SK-N-SH (cell line): ENCODE measurements around the gene IMPG2. TPM values are rescaled to one million over a fixed set of nuclear protein-coding genes. Genes with fewer than 3 reads are reported as not detected.

Experiments used
- CTCF ChIA-PET: fragments of 300-600, 350-600 bp; formaldehyde crosslinking; extraction: SDS; loops from one replicate; lab custom pipeline; 2021; lab: Yijun Ruan, JAX
- POLR2A ChIA-PET: fragments of 350-600 bp; sonication (Branson Sonifier 250); formaldehyde crosslinking; extraction: SDS; loops from one replicate; lab custom pipeline; 2020; ENCODE audit warnings: antibody characterized with exemption, inconsistent platforms; lab: Yijun Ruan, JAX
- DNase-seq: peaks from one replicate; pipeline ENCODE4 v3.0.0; 2012
- H2AFZ ChIP-seq: fragments of 200-600 bp; sonication (generic); 2 replicates; pipeline ENCODE4 v1.8.1; 2016; ENCODE audit warnings: antibody characterized with exemption, mild to moderate bottlenecking, low read depth
- H3F3A ChIP-seq: fragments of 200-600 bp; sonication (generic); replicated peaks from 2 replicates; pipeline ENCODE3; 2016; ENCODE audit warnings: antibody characterized with exemption, mild to moderate bottlenecking; ENCODE audit not compliant: insufficient read depth
- H3K27ac ChIP-seq, 2 experiments: fragments of 200-500 bp in 1 of 2; fragments of 200-600 bp in 1 of 2; sonication (Bioruptor generic) in 1 of 2; sonication (generic), shearing (Covaris generic) in 1 of 2; 2 replicates each; pipeline versions ENCODE4 v1.5.1 to v1.6.1; 2014 to 2016; ENCODE audit warnings: low read depth in 2 of 2, inconsistent platforms in 1 of 2, low read length in 1 of 2, mild to moderate bottlenecking in 1 of 2, mixed read lengths in 1 of 2
- H3K27me3 ChIP-seq: fragments of 200-600 bp; sonication (generic), shearing (Covaris generic); 2 replicates; pipeline ENCODE4 v1.6.1; 2016; ENCODE audit warnings: mixed run types; ENCODE audit not compliant: insufficient read depth
- H3K36me3 ChIP-seq, 2 experiments: fragments of 200-500 bp in 1 of 2; fragments of 200-600 bp in 1 of 2; sonication (Bioruptor generic) in 1 of 2; sonication (generic) in 1 of 2; replicated peaks in 1 of 2; 2 replicates each; pipeline versions ENCODE3 to v1.5.1; 2014 to 2016; ENCODE audit warnings: low read length in 1 of 2, mild to moderate bottlenecking in 1 of 2; ENCODE audit not compliant: insufficient read depth in 2 of 2, control insufficient read depth in 1 of 2
- H3K4me1 ChIP-seq, 2 experiments: fragments of 200-500 bp in 1 of 2; fragments of 200-600 bp in 1 of 2; sonication (Bioruptor generic) in 1 of 2; sonication (generic), shearing (Covaris generic) in 1 of 2; 2 replicates each; pipeline versions ENCODE4 v1.5.1 to v1.6.1; 2014 to 2016; ENCODE audit warnings: low read depth in 1 of 2, low read length in 1 of 2, mixed run types in 1 of 2; ENCODE audit not compliant: insufficient read depth in 2 of 2, control insufficient read depth in 1 of 2
- H3K4me2 ChIP-seq: fragments of 200-600 bp; sonication (generic), shearing (Covaris generic); 2 replicates; pipeline ENCODE4 v1.6.1; 2017; ENCODE audit warnings: mixed run types
- H3K4me3 ChIP-seq, 2 experiments: fragments of 200-500 bp in 1 of 2; fragments of 200-600 bp in 1 of 2; sonication (Bioruptor generic) in 1 of 2; sonication (generic), shearing (Covaris generic) in 1 of 2; 2 replicates each; pipeline versions ENCODE4 v1.5.1 to v1.8.1; 2014 to 2016; ENCODE audit warnings: low read depth in 2 of 2, inconsistent platforms in 1 of 2, low read length in 1 of 2, mild to moderate bottlenecking in 1 of 2, mixed read lengths in 1 of 2, moderate library complexity in 1 of 2
- H3K79me2 ChIP-seq: fragments of 200-600 bp; sonication (generic); 2 replicates; pipeline ENCODE4 v1.8.1; 2017; ENCODE audit warnings: mild to moderate bottlenecking; ENCODE audit not compliant: insufficient read depth
- H3K9ac ChIP-seq: fragments of 200-600 bp; sonication (generic); 2 replicates; pipeline ENCODE4 v1.6.1; 2017; ENCODE audit warnings: mixed run types
- H3K9me2 ChIP-seq: fragments of 200-600 bp; sonication (generic); 2 replicates; pipeline ENCODE4 v1.6.1; 2017; ENCODE audit warnings: mixed run types
- H3K9me3 ChIP-seq: fragments of 200-600 bp; sonication (generic); 2 replicates; pipeline ENCODE4 v1.6.1; 2017; ENCODE audit warnings: mixed run types, mild to moderate bottlenecking, moderate library complexity
- H4K20me1 ChIP-seq: fragments of 200-600 bp; sonication (generic); 2 replicates; pipeline ENCODE4 v1.6.1; 2017; ENCODE audit warnings: mild to moderate bottlenecking, mixed run types; ENCODE audit not compliant: insufficient read depth
- CHD2 ChIP-seq: fragments of 150-350 bp; IDR thresholded peaks from 2 replicates; pipeline ENCODE4 v1.6.1; 2018; ENCODE audit warnings: low read length; ENCODE audit not compliant: partially characterized antibody
- ELF1 ChIP-seq: IDR thresholded peaks from 2 replicates; pipeline ENCODE4 v1.4.0; 2012
- EP300 ChIP-seq, 2 experiments: IDR thresholded peaks; 2 replicates each; pipeline versions ENCODE4 v1.4.0 to v1.6.1; 2012; ENCODE audit warnings: borderline replicate concordance in 1 of 2, low read depth in 1 of 2, low read length in 1 of 2
- EZH2phosphoT487 ChIP-seq: fragments of 200-600 bp; sonication (generic); IDR thresholded peaks from 2 replicates; pipeline ENCODE4 v1.6.1; 2017; ENCODE audit warnings: low read depth, mixed run types, mild to moderate bottlenecking, antibody characterized with exemption, moderate library complexity, borderline replicate concordance
- FOSL2 ChIP-seq: IDR thresholded peaks from 2 replicates; pipeline ENCODE4 v1.4.0; 2012; ENCODE audit warnings: low read depth, mild to moderate bottlenecking, moderate library complexity, borderline replicate concordance
- FOXJ3 ChIP-seq: sonication (generic); formaldehyde crosslinking; IDR thresholded peaks from 2 replicates; pipeline ENCODE4 v1.5.1; 2020; ENCODE audit warnings: mild to moderate bottlenecking, missing genetic modification reagents
- FOXM1 ChIP-seq: IDR thresholded peaks from 2 replicates; pipeline ENCODE4 v1.4.0; 2012; ENCODE audit warnings: low read depth, mild to moderate bottlenecking
- GABPA ChIP-seq: IDR thresholded peaks from 2 replicates; pipeline ENCODE4 v1.4.0; 2012; ENCODE audit warnings: low read depth, mild to moderate bottlenecking
- GATA2 ChIP-seq: sonication (generic); formaldehyde crosslinking; IDR thresholded peaks from 2 replicates; pipeline ENCODE4 v1.5.0; 2020; ENCODE audit warnings: mild to moderate bottlenecking, missing genetic modification reagents
- JUND ChIP-seq: IDR thresholded peaks from 2 replicates; pipeline ENCODE4 v1.4.0; 2012
- MXI1 ChIP-seq: IDR thresholded peaks from 2 replicates; pipeline ENCODE4 v1.6.1; 2012; ENCODE audit warnings: mild to moderate bottlenecking, low read depth, low read length, improper control_type of control experiment
- NFIC ChIP-seq: IDR thresholded peaks from 2 replicates; pipeline ENCODE4 v1.4.0; 2012; ENCODE audit warnings: borderline replicate concordance
- NRF1 ChIP-seq: IDR thresholded peaks from 2 replicates; pipeline ENCODE4 v1.6.1; 2012; ENCODE audit warnings: low read depth, mild to moderate bottlenecking, low read length
- POLR2AphosphoS5 ChIP-seq: IDR thresholded peaks from 2 replicates; pipeline ENCODE4 v1.6.1; 2012; ENCODE audit warnings: low read depth, low read length
- RAD21 ChIP-seq: IDR thresholded peaks from 2 replicates; pipeline ENCODE4 v1.6.1; 2012; ENCODE audit warnings: mild to moderate bottlenecking, low read length
- RFX5 ChIP-seq: IDR thresholded peaks from 2 replicates; pipeline ENCODE4 v1.6.1; 2012; ENCODE audit warnings: mild to moderate bottlenecking, improper control_type of control experiment, low read length
- RXRA ChIP-seq: IDR thresholded peaks from 2 replicates; pipeline ENCODE4 v1.4.0; 2012; ENCODE audit warnings: low read depth, mild to moderate bottlenecking, borderline replicate concordance
- SMC3 ChIP-seq: IDR thresholded peaks from 2 replicates; pipeline ENCODE4 v1.6.1; 2012; ENCODE audit warnings: low read depth, low read length, improper control_type of control experiment
- TAF1 ChIP-seq: IDR thresholded peaks from 2 replicates; pipeline ENCODE4 v1.6.1; 2012; ENCODE audit warnings: low read depth, mild to moderate bottlenecking, low read length, moderate library complexity, borderline replicate concordance
- TCF12 ChIP-seq: IDR thresholded peaks from 2 replicates; pipeline ENCODE4 v1.4.0; 2012
- USF2 ChIP-seq: fragments of 150-350 bp; IDR thresholded peaks from 2 replicates; pipeline ENCODE4 v1.6.1; 2017; ENCODE audit warnings: antibody characterized with exemption, low read length, low read depth, borderline replicate concordance
- YY1 ChIP-seq: IDR thresholded peaks from 2 replicates; pipeline ENCODE4 v1.4.0; 2012; ENCODE audit warnings: low read depth, mild to moderate bottlenecking
- WGBS: methylation state at CpG from one replicate; pipeline ENCODE4 v1.1.6; 2017; ENCODE audit warnings: low lambda C conversion rate; 5-methylcytosine and 5-hydroxymethylcytosine counted together
- polyA plus RNA-seq, 3 experiments: library from polyadenylated mRNA; depleted of rRNA; stranded (reverse); fragments of >200 nt; gene quantifications; 2 replicates each; pipeline ENCODE4 v1.2.3, GENCODE V29; 2012
- TF ChIP-seq, protein P1 (sequence below): IDR thresholded peaks from 2 replicates; pipeline ENCODE4; 2012
- TF ChIP-seq, protein P2 (sequence below): IDR thresholded peaks from 2 replicates; pipeline ENCODE4 v1.4.0; 2012; ENCODE audit warnings: low read depth
- TF ChIP-seq, protein P3 (sequence below): IDR thresholded peaks from 2 replicates; pipeline ENCODE4 v1.4.0; 2012; ENCODE audit warnings: low read depth, borderline replicate concordance

Gene IMPG2
- polyA plus RNA-seq, 1 of the 3 experiments (the other 2 are of a cell fraction) = 0.03 TPM

DNA sequence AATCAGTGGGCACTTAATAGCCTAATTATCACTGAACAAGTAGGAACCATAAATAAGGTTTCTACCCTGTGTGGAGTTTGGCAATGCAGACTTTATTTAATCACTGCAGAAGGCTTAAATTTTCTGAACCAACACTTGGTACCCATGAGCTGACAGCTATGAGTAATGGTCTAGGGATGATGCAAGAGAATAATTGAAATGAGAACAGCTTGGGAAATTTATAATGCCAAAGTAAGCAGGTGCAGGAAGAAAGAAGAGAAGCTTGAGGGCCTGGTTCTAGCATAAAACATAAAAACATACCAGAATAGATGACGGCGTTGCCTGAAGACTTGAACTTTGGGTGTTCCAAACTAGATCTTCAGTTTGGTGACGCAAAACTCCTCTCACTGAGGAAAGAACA is 67.0 kb downstream of the IMPG2 start:
- no peaks in the 10 kb centered on the region for H3K9me2 ChIP-seq
- H2AFZ ChIP-seq = no peak overlapping the region
- POLR2A ChIA-PET = no interaction called here
- no peaks in the 10 kb centered on the region for H3F3A ChIP-seq
- no peak overlapping the region for H3K9ac ChIP-seq
- H3K79me2 ChIP-seq = no peaks in the 10 kb centered on the region
- H3K27me3 ChIP-seq = no peaks in the 10 kb centered on the region
- no peak for DNase-seq
- H3K4me2 ChIP-seq = no peak overlapping the region
- no peaks in the 10 kb centered on the region for H4K20me1 ChIP-seq
- H3K9me3 ChIP-seq = no peaks in the 10 kb centered on the region
- WGBS = 96% methylated on average over 3 of the region's 3 CpGs
- TF ChIP-seq YY1 (no peak), ELF1 (no peak), NFIC (no peak), JUND (no peak), CHD2 (no peak), RFX5 (no peak), NRF1 (no peak), FOXM1 (no peak), RXRA (no peak), POLR2AphosphoS5 (no peak), MXI1 (no peak), EZH2phosphoT487 (no peak), GABPA (no peak), EP300 (IDR thresholded peaks at IDR 0.05; ENCODE audit: borderline replicate concordance in 1 of 2, low read depth in 1 of 2, low read length in 1 of 2) (no peak)
- TF ChIP-seq, protein P1, sequence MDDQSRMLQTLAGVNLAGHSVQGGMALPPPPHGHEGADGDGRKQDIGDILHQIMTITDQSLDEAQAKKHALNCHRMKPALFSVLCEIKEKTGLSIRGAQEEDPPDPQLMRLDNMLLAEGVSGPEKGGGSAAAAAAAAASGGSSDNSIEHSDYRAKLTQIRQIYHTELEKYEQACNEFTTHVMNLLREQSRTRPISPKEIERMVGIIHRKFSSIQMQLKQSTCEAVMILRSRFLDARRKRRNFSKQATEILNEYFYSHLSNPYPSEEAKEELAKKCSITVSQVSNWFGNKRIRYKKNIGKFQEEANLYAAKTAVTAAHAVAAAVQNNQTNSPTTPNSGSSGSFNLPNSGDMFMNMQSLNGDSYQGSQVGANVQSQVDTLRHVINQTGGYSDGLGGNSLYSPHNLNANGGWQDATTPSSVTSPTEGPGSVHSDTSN = no peak
- TF ChIP-seq, protein P2, sequence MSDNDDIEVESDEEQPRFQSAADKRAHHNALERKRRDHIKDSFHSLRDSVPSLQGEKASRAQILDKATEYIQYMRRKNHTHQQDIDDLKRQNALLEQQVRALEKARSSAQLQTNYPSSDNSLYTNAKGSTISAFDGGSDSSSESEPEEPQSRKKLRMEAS = no peak
- H3K4me3 ChIP-seq = no peak overlapping the region
- H3K4me1 ChIP-seq = no peaks in the 10 kb centered on the region
- H3K36me3 ChIP-seq = no peaks in the 10 kb centered on the region
- no peak overlapping the region for H3K27ac ChIP-seq
- CTCF ChIA-PET = no interaction called here

DNA sequence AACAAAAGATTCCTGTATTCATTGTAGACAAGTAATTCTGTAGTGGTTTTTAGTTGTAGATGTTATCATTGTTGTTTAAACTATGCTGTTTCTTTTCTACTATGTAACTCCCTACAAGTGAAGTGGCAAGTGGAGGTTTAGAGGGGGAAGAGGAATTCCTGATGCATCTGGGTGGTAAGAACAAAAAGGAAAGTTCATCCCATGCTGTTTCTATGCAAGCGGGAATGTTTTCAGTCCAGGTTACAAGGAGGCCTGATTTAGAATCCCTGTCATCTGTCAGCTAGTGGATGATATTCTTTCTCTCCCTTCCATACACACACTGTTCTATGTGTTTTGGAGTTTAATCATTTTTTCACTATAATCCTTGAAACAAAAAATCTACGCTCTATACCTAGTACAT is 67.4 kb downstream of the IMPG2 start:
- POLR2A ChIA-PET = no interaction called here

More for the DNA sequence above, 67.4 kb downstream of the IMPG2 start:
- H3K27ac ChIP-seq = no peak overlapping the region
- no peaks in the 10 kb centered on the region for H3K9me2 ChIP-seq
- no peak overlapping the region for H3K9ac ChIP-seq
- no peak overlapping the region for H2AFZ ChIP-seq
- DNase-seq = no peak
- CTCF ChIA-PET = no interaction called here
- H4K20me1 ChIP-seq = no peaks in the 10 kb centered on the region
- no peak overlapping the region for H3K4me3 ChIP-seq
- TF ChIP-seq GATA2 (no peak), USF2 (no peak), POLR2AphosphoS5 (no peak), NRF1 (no peak), FOXJ3 (CRISPR knock-in tag) (no peak), TAF1 (no peak), SMC3 (no peak), RAD21 (no peak), MXI1 (no peak), CHD2 (no peak), FOSL2 (no peak), TCF12 (no peak), EP300 (IDR thresholded peaks at IDR 0.05; ENCODE audit: borderline replicate concordance in 1 of 2, low read depth in 1 of 2, low read length in 1 of 2) (no peak), ELF1 (no peak), FOXM1 (no peak), RXRA (no peak), NFIC (no peak)
- TF ChIP-seq, protein P1 = no peak
- TF ChIP-seq, protein P2 = no peak
- TF ChIP-seq, protein P3, sequence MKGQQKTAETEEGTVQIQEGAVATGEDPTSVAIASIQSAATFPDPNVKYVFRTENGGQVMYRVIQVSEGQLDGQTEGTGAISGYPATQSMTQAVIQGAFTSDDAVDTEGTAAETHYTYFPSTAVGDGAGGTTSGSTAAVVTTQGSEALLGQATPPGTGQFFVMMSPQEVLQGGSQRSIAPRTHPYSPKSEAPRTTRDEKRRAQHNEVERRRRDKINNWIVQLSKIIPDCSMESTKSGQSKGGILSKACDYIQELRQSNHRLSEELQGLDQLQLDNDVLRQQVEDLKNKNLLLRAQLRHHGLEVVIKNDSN = no peak
- no peaks in the 10 kb centered on the region for H3K27me3 ChIP-seq
- no peak overlapping the region for H3K4me2 ChIP-seq
- H3K9me3 ChIP-seq = no peaks in the 10 kb centered on the region
- no peaks in the 10 kb centered on the region for H3K36me3 ChIP-seq
- no peaks in the 10 kb centered on the region for H3K79me2 ChIP-seq
- no peaks in the 10 kb centered on the region for H3K4me1 ChIP-seq
- no peaks in the 10 kb centered on the region for H3F3A ChIP-seq
- WGBS = 95% methylated on average over 2 of the region's 2 CpGs
